ENCODE measurements around the gene C4BPB.

DNA sequence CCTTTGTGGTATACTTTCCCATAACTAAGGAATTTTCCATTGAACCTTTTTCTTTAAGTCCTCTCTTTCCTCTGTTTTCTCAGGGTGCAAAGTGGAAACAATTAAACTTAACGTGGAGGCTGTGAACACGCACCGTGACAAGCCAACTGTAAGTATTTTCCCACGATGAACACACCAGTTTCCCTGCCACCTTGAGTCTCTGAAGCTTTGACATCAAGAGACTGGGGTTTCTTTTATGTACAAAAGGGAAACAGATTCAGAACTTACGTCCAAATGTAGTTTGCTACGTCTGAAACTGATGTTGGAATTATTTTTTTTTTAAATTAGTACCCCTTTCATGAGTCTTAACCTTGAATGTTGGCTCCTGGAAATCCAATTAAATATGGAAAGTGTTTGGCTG, 17.2 kb upstream of the C4BPB start:
- TF ChIP-seq, protein P1, sequence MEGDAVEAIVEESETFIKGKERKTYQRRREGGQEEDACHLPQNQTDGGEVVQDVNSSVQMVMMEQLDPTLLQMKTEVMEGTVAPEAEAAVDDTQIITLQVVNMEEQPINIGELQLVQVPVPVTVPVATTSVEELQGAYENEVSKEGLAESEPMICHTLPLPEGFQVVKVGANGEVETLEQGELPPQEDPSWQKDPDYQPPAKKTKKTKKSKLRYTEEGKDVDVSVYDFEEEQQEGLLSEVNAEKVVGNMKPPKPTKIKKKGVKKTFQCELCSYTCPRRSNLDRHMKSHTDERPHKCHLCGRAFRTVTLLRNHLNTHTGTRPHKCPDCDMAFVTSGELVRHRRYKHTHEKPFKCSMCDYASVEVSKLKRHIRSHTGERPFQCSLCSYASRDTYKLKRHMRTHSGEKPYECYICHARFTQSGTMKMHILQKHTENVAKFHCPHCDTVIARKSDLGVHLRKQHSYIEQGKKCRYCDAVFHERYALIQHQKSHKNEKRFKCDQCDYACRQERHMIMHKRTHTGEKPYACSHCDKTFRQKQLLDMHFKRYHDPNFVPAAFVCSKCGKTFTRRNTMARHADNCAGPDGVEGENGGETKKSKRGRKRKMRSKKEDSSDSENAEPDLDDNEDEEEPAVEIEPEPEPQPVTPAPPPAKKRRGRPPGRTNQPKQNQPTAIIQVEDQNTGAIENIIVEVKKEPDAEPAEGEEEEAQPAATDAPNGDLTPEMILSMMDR (IDR thresholded peaks at IDR 0.05): no peak
- TF ChIP-seq POLR2A (IDR thresholded peaks at IDR 0.05): no peak
- TF ChIP-seq POLR2AphosphoS5 (IDR thresholded peaks at IDR 0.05): no peak
- TF ChIP-seq EP300 (IDR thresholded peaks at IDR 0.05): no peak
